T-helper 1 cell treated with Interleukin-12 subunit alpha and Interleukin-12 subunit beta and Interleukin-4 antibody, amounts not matched to agents 30 ng/mL and 1 ng/mL, for 36 hours (primary cell): ENCODE measurements around the gene XBP1. TPM values are rescaled to one million over a fixed set of nuclear protein-coding genes. Genes with fewer than 3 reads are reported as not detected.
"Not testable (repeated sequence)": the region's sequence is repeated elsewhere in the genome, so short reads cannot be mapped to it uniquely, and the experiment has no call there.

ENCODE experiments used
- intact Hi-C: fragments of 100-400 bp; cut with micrococcal nuclease; formaldehyde crosslinking; loops from one replicate; pipeline ENCODE4 v1.15.1; 2024
- total RNA-seq: library from RNA; stranded (reverse); gene quantifications from 2 replicates; pipeline ENCODE4 v1.2.3, GENCODE V29; 2022

The XBP1 gene
- total RNA-seq, 1 donor from 2014 or later: 388 TPM

- intact Hi-C loops: no loop called here
Measured at GRCh38 chr22:28759861-28760560, 40.4 kb downstream of the XBP1 start.

- intact Hi-C loops: not testable (repeated sequence)
Measured at GRCh38 chr22:28754512-28754911, 45.9 kb downstream of the XBP1 start.

- intact Hi-C loops: no loop called here
Measured at GRCh38 chr22:28750471-28750881, 49.9 kb downstream of the XBP1 start.

Other genes with a start within 250 kb of the XBP1 start
- 3.1 and 3.7 TPM in 2 replicates for gene TTC28, start 120.7 kb downstream of the XBP1 start, total RNA-seq
- gene CHEK2, start 58.7 kb downstream of the XBP1 start, total RNA-seq: 34.3 and 37.3 TPM in 2 replicates
- gene HSCB, start 58.5 kb downstream of the XBP1 start, total RNA-seq: 13.3 and 14.2 TPM in 2 replicates
- 33.1 and 38.2 TPM in 2 replicates for gene CCDC117, start 27.9 kb downstream of the XBP1 start, total RNA-seq
- 0.64 and 0.68 TPM in 2 replicates for gene ZNRF3, start 83.0 kb upstream of the XBP1 start, total RNA-seq